ENCODE results near the gene KRT13.

KRT13 gene

GRCh38 chr17:41518789-41519449, 13.5 kb upstream of the KRT13 start, which contains the start of gene KRT15:
TSS of gene KRT15 (minus strand) at chr17:41518890. CDS start at chr17:41518827, 63 bp downstream.
- DNase-seq = no peak

- no peak for DNase-seq
These were observed 12.6 kb upstream of the KRT13 start for GRCh38 chr17:41518031-41518430.

- no peak for DNase-seq
These were observed 11.4 kb upstream of the KRT13 start for GRCh38 chr17:41516830-41517283.

- DNase-seq = no peak
These were observed 10.9 kb upstream of the KRT13 start for GRCh38 chr17:41516147-41516829.

GRCh38 chr17:41513168-41513547, 7.7 kb upstream of the KRT13 start:
- DNase-seq = no peak

GRCh38 chr17:41512546-41513167, 7.2 kb upstream of the KRT13 start:
- no peak for DNase-seq

GRCh38 chr17:41511716-41512115, 6.3 kb upstream of the KRT13 start:
- no peak for DNase-seq

GRCh38 chr17:41511116-41511515, 5.7 kb upstream of the KRT13 start:
- no peak for DNase-seq

- no peak for DNase-seq
These were observed 5.0 kb upstream of the KRT13 start for GRCh38 chr17:41510251-41511065.

- DNase-seq = no peak
These were observed 2.0 kb upstream of the KRT13 start for GRCh38 chr17:41507315-41507880.

- DNase-seq = no peak
These were observed 676 bp upstream of the KRT13 start for GRCh38 chr17:41505809-41506767.

- no peak for DNase-seq
These were observed 1.0 kb downstream of the KRT13 start for GRCh38 chr17:41504246-41504977.

- no peak for DNase-seq
These were observed 2.2 kb downstream of the KRT13 start for GRCh38 chr17:41503202-41503601.

GRCh38 chr17:41500131-41500911, 5.1 kb downstream of the KRT13 start:
- no peak for DNase-seq

- no peak for DNase-seq
These were observed 5.7 kb downstream of the KRT13 start for GRCh38 chr17:41499714-41500113.

GRCh38 chr17:41498276-41498675, 7.1 kb downstream of the KRT13 start:
- no peak for DNase-seq

GRCh38 chr17:41496803-41497484, 8.5 kb downstream of the KRT13 start:
- DNase-seq = no peak

GRCh38 chr17:41494524-41494923, 10.9 kb downstream of the KRT13 start:
- DNase-seq = no peak

- DNase-seq = no peak
These were observed 12.6 kb downstream of the KRT13 start for GRCh38 chr17:41492771-41493170.

All from effector CD8-positive, alpha-beta T cell (primary cell).